ENCODE measurements around the gene MGAT5B.
"Not testable (repeated sequence)": the region's sequence is repeated elsewhere in the genome, so short reads cannot be mapped to it uniquely, and the experiment has no call there.

Gene MGAT5B

DNA sequence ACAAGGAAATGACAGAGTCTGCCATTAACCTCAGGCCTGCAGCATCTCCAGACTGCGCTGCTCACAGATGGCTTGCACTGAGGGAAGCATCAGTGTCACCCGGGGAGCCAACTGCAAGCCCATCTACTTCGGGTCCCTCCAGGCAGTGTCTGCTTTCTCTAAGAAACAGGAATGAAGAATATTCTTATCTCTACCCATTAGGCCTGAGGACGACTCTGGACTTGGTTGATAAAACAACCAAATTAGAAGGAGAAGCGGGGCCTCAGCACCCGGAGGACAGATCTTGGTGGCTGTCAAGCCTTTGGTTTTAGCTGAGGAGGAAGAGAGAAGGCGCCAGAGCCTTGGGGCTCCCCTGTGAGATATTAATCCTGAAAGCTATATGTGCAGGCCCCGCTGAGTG, 19.5 kb upstream of the MGAT5B start:
- DNase-seq, result no peak

DNA sequence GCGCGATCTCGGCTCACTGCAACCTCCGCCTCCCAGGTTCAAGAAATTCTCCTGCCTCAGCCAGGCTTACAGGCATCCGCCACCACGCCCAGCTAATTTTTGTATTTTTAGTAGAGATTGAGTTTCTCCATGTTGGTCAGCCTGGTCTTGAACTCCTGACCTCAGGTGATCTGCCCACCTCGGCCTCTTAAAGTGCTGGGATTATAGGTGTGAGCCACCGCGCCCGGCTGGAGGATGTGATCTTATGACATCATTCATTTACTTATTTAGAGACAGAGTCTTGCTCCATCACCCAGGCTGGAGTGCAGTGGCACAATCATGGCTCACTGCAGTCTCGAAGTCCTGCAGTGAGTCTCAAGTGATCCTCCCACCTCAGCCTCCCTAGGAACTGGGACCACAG, 19.0 kb upstream of the MGAT5B start:
- DNase-seq, result not testable (repeated sequence)

DNA sequence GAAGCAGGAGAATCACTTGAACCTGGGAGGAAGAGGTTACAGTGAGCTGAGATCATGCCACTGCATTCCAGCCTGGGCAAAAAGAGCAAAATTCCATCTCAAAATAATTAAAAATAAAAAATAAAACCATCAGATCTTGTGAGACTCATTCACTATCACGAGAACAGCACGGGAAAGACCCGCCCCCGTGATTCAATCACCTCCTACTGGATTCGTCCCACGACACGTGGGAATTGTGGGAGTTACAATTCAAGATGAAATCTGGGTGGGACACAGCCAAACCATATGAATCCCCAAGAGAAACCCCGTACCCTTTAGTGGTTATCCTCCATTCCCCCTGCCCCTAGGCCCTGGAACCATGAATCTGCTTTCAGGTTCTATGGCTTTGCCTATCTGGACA, 15.4 kb upstream of the MGAT5B start:
- DNase-seq, result no peak

DNA sequence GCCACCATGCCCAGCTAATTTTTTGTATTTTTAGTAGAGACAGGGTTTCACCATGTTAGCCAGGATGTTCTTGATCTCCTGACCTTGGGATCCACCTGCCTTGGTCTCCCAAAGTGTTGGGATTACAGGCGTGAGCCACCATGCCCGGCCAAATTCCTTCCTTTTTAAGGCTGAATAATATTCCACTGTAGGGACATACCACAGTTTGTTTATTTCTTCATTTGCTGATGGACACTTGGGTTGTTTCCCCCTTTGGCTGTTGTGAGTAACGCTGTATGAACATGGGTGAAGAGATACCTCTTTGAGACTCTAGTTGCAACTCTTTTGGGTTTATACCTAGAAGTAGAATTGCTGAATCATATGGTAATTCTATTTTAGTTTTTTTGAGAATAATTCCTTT, 13.1 kb upstream of the MGAT5B start:
- no peak for DNase-seq

DNA sequence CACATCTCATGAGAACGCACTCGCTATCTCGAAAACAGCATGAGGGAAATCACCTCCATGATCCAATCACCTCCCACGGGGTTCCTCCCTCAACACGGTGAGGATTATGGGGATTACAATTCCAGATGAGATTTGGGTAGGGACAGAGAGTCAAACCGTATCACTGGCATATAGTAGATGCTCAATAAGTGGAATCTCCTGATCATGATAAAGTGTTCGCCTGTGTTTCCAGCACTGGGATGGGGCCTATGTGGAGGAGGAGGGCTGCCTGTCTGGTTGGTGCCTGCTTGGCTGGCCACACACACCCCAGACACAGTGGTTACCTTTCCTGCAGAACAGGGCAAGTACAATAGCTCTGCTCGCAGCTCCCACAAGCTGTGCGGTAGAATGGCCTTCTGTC, 6.1 kb upstream of the MGAT5B start:
- no peak for DNase-seq

DNA sequence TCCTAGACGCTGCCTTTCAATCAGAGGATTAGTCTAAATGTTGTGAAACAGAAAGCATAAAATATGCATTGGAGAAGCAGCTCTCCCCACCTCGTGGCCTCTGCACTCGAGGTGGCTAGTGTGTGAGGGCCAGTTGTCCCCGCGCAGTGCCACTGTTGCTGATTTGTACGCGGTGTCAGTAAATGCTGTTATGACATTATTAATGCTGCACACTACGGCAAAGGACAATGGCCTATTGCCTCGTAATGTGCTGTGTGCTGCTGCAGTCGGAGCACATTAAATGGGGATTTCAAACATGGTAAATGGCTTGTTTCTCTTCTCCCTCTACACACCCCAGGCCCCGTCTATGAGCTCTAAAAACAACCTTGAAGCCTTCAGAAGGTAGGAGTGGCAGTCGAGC, 5.7 kb upstream of the MGAT5B start:
- no peak for DNase-seq

DNA sequence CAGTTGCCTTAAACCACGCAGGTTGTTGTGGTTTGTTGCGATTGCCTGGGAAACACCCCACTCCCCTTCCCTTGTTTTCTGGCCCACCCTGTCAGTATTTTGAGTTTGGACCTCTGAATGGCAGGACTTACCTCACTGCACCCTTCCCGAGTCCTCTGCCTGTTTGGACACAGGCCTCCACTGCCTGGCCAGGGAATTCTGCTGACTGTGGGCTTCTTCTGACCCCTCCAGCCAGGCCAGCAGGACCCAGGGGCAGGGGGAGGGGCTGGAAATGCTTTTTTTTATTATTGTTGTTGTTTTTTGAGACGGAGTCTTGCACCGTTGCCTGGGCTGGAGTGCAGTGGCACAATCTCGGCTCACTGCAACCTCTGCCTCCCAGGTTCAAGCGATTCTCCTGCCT, 4.2 kb upstream of the MGAT5B start:
- no peak for DNase-seq

DNA sequence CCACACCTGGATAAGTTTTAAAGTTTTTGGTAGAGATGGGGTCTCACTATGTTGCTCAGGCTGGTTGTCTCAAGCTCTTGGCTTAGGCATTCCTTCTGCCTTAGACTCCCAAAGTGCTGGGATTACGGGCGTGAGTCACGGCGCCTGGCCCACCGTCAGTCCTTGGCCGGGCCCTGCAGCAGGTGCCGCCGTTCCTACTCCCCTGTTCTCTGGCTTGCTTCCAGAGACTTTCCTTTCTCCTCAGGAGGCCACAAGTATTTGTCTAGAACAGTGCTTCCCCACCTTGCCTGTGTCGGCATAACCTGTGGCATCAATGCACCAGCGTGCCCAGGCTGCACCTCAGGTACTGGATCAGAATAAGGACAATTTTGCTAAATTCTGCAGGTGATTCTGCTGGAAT, 3.0 kb upstream of the MGAT5B start:
- DNase-seq, result no peak

DNA sequence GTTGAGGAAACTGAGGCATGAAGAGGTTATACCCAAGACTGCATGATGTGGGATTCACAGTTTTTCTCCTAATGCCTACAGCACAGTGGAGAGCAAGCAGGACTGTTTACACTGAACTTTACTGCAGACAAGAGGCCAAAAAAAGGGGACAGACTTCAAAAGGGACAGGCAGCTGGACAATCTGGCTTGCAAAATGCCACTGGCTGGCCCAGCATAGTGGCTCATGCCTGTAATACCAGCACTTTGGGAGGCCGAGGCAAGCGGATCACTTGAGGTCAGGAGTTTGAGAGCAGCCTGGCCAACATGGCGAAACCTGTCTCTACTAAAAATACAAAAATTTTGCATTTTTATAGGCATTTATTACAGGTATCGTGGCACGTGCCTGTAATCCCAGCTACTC, 2.0 kb upstream of the MGAT5B start:
- DNase-seq, result no peak

DNA sequence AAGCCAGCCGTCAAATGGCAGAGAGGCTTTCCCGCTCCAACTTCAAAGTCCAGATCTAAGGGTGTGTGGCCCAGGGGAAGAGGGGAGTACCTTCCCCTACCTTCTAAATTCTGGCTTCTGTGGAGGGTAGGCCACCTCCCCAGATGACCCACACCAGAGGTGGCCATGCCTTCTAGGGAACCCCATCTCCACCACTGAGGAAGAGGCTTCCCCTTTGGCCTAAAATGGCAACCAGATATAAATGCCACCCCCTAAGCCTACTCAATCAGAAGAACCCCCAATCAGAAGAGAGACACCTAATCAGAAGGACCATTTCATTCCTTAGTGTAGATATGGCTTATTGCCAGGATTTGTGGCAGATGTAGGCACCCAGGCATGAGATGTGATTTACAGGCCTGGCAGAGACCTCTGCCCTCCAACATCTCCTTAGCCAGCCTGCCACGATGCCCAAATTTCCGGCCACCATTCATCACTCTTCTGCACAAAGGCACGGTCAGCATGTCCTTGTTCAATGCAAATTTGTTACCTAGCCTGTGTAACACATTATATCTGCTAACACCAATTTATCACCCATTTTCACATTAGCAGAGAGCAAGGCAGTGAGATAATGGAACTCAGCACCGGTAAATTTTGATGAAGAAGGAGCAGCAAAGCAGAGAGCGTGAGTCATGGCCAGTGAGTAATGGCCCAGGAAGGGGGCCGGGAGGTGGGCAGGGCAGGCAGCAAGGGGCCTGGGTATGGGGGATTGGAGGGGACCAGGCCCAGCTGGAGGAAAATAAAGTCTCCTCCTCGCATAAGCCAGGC, 1.2 kb upstream of the MGAT5B start:
- DNase-seq, result no peak

DNA sequence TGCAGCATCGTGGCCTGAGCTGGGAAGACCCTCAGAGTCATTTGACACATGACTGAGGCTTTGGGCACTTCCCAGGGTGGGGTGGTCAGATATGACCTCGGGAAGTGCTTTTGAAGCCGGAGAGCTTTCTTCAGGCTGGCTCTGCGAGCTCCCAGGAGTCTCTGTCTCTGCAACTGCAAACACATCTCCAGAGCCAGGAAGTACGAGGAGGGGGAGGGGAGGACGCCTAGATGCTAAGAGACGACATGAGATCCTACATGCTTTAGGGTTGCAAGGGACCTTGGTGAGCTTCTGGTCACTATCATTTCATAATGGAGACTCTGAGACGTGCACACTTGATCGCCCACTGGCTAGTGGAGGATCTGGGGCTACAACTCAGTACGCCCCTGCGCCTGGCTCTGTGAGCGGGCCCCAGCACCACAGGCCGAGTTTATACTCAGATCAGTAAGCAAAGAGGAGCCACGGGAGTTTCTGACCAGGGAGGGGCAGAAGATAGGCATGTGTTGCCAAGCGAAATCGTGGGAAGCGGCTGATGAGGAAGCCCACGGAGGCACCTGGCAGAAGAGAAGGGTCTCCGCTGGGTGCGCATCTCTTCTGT, 527 bp upstream of the MGAT5B start:
- no peak for DNase-seq

DNA sequence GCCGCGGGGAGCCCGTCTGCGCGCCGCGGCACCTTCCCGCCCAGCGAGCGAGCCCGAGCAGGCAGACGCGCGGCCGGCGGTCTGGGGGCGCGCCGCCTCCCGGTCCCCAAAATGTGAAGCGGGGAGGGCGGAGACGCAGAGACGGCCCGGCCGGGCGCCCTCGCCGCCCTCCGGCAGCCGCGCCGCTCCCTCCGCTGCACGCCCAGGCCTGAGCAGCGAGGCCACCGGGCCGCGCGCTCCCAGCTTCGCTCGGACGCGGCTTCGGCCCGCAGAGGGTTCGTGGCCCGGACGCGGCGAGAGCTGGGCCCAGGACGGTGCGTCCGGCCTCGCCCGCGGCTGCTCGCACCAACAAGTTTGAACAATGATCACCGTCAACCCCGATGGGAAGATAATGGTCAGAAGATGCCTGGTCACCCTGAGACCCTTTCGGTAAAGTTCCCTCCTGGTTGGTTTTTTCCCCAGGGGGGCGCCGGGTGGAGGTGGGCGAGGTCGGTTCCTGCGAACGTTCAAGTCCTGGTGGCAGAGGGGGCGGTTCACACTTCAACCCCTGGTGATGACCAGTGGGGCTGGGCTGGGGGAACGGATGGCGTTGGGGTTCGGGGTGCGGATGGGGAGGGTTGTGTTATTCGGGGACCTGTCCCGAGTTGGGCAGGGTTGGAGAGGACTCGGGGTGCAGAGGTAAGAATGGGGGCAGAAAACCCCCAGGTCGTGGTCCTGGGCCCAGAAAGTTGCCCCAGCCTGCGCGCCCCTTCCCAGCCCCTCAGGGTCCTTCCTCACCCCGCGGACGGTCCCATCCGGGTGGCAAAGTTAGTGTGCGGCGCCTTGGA, 678 bp downstream of the MGAT5B start:
- DNase-seq, result no peak

DNA sequence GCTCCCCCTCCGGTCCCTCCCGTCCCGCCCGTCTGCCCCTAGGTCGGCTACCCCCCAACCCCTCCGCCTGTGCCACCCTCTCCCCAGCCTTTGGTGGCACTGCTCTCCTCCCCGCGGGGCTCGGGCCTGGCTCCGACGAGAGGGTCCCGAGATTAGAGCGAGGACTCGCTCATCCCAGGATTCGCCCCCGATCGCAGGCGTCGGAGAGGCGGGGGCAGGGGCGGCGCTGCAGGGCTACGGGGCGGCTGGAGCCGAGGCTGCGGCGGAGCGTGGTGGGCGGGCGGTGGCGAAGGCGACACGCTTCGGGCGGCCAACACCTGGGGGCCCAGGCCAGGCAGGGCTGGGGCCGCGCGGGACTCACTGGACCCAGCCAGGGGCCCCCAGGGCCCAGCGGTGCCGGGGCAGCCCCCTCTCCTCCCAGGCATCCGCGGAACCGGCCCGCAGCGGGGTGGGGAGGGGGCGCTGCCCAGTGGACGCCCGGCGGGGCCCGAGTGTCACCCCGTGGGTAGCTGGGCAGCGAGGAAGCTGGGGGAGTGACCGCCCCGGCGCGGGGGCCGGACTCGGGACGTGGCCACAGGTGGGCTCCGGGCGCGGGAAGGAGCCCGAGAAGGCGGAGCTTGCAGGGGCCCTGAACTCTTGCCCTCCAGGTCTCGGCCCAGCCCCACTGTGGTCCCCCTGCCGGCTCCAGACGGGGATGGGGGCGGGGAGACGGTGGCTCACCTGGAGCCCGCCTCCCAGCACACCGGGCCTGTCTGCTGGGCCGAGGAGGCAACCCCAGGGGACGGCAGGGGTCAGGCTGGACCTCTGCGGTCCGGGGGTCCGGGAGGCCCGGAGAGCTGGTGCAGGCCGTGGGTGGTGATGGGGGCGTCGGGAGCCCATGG, 1.5 kb downstream of the MGAT5B start:
- no peak for DNase-seq

DNA sequence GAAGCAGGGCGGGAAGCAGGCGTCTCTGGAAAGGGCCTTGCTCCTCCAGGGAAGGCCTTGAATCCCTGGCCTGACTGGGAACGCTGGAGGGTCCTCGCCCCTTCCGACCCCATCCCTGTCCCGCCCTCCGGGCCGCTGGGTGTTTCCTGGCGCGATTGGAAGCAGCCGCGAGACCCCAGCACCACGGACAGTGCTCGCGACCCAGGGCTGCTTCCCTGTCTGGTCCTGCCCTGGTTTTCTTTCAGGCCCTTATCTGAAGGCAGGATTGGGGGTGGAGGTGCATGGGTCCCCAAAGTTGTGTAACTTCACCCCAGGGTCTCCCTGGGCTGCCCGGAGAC, 2.1 kb downstream of the MGAT5B start:
- no peak for DNase-seq

DNA sequence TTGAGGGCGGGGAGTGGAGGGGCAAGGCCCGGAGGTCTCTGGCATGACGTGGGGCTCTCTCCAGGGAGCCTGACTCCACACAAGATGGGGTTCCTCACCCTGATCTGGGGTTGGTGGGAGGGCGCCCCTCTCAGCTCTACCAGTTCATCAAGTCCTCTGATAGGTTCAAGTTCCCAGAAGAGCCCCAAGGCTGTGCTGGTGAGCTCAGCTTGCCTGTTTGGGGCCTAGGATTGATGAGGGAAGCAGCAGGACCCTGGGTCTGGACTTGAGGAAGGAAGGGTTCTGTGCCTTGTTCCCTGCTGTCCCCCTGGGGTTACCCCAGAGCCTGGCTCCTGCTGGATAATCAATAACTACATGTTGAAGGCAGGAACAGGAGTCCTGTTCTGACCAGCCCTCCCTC, 3.5 kb downstream of the MGAT5B start:
- DNase-seq, result no peak

DNA sequence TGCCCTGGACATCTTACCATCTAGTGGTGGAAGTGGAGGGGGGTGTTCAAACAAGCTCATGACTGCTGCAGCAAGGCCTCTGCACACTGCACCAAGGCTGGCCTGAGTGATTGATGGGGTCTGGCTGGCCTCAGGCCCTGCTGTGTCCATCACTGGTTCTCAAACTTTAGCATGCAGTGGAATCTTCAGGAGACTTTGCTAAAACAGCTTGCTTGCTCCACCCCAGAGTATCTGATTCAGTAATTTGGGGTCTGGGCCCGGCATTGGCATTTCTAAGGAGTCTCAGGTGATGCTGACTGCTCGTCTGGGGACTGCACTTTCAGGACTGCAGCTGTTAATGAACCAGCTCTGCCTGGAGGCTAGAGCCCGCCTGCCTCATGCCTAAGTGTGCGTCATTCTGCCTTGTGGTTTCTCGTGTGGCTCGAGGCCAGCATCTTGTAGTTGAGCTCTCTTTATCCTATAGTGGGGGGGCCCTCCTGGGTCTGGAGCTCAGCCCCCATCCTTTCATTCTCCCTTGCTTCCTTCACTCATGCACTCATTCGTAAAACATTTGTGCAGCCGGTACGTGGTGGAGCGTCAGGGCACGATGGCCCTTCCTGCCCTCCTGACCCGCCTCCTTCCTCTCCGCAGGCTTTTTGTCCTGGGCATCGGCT, 4.1 kb downstream of the MGAT5B start:
- no peak for DNase-seq

DNA sequence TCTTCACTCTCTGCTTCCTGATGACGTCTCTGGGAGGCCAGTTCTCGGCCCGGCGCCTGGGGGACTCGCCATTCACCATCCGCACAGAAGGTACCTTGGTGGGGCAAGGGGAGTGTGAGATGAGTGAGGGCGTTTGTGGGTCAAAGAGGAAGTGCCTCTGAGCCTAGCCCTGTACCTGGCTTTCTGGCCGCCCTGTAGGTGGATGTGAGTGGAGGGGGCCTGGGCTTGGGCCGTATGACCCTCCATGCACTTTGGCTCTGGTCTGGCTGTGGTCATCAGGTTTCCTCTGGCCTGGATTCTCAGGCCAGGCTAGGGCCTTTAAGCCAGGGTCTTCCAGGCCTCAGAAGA, 4.6 kb downstream of the MGAT5B start:
- DNase-seq, result no peak

DNA sequence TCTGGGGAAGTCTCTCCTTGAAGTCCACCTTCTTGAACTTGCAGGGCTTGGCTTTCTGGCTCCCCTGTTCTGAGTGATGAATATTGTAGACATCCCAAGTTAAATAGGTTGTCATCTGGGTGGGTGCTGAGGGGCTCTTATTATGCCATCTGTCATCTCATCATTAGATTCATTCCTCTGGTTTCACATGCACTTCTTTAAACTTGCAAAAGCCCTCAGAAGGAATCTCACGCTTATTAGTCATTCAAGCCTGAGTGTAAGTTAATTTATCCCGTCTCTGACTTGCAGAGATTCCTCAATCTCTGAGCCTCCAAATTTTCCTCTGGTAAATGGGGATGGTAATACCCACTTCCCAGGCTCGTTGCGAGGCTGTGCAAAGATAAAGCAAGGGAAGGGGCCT, 5.7 kb downstream of the MGAT5B start:
- no peak for DNase-seq

DNA sequence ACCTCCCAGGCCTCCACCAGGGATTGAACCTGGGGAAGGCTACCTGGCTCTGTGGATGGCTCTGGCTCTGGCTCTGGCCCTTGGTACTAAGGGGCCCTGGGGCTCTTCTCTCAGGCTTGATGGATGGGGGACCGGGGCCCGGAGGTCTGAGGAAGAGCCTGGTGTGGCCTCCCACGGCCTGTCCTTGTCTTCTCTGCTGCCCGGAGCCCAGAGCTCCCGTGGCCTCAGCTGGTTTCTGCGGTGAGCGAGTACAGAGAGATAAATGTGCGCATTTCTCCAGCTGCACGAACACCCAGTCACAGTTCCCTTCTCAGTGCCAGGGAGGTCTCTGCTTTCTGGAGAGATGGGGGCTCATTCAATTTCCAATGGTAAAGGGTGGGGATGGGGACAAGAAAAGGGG, 9.2 kb downstream of the MGAT5B start:
- no peak for DNase-seq

DNA sequence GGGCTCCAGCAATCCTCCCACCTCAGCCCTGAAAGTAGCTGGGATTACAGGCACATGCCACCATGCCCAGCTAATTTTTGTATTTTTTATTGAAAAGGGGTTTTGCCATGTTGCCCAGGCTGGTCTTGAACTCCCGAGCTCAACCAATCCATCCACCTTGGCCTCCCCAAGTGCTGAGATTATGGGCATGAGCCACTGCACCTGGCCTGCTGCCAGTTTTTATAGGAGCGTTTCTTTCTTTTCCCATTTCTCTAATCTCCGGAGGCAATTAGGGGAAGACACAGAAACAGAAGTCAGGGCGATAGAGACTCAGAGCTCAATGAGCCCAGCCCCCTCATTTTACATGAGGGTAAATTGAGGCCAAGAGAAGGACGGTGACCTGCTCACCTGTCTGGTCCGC, 10.4 kb downstream of the MGAT5B start:
- DNase-seq, result no peak

DNA sequence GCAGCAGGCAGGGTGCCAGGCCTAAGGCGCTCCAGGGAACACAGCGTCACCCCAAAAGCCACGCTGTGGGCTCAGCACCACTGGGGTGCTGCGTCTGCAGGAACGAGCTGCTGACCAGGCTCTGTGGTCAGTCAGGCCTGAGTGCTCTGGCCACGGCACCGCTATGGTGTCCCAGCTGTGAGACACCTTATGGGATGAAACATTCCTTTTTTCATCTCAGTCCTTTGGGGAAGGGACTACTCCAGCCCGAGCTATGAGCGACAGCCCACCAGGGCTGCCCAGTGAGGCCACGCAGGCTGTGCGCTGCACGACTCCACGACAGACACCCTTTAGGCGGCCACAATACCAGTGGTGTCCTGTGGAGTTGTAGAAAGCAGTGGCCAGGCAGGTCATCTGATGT, 11.1 kb downstream of the MGAT5B start:
- DNase-seq, result no peak

DNA sequence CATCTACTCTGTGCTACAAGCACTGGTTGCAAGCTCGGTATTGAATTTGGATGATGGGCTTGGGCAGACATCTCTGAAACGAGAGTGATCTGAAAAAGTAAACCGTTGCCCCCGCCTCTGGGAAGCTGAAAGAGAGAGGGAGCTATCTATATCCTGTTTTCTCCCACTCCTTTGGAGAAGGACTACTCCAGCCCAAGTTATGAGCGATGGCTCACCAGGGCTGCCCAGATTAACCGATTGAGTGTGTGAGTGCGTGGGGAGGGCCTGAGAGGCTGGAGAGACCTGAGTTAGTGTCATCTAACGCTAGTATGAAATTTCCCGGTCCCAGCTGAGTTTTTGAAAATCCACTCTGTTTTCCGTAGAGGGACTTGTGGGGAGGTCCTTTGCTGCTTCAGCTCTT, 11.5 kb downstream of the MGAT5B start:
- DNase-seq, result no peak

DNA sequence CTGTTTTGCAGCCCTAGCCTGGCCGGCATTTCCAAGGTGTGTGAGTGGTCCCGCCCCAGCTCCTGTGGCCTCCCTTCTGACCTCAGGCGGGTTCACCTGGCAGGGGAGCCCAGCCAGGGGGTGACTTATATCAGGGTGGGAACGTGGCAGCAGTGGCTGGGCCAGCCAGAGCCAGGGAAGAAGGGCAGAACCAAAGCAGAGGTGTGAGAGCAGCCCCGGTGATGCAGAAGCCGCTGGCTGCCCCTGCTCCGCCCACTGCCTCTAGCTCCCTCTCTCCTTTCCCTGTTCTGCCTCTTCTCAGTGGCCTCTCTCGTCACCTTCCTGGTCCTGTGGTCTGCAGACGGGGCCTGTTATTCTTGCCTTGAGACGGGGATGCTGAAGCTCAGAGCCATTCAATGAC, 12.1 kb downstream of the MGAT5B start:
- DNase-seq, result no peak
